IMR-90 (cell line): Measurements from ENCODE around the gene EBF3. TPM values are rescaled to one million over a fixed set of nuclear protein-coding genes. Genes with fewer than 3 reads are reported as not detected.
A peak's percentile ranks its signal among the peaks of the same experiment; 100 is the strongest.

ENCODE experiments used
- ATAC-seq: fragments of 200-7000 bp; cut with Tn5 transposase; 2 replicates; pipeline ENCODE4 v1.9.1; 2020; ENCODE audit warnings: low read depth, mild to moderate bottlenecking, moderate library complexity
- BruUV-seq: library from RNA; stranded (reverse); fragments of 400-500 nt; replicated peaks from 2 replicates; lab custom pipeline; 2021; lab: Mats Ljungman, UMichigan
- CTCF ChIA-PET: fragments of 300-600 bp; formaldehyde crosslinking; extraction: SDS; loops from one replicate; lab custom pipeline; 2021; ENCODE audit warnings: antibody characterized with exemption; lab: Yijun Ruan, JAX
- POLR2A ChIA-PET: fragments of 300-600 bp; sonication (Branson Sonifier 250); formaldehyde crosslinking; loops from one replicate; lab custom pipeline; 2022; ENCODE audit warnings: antibody characterized with exemption; ENCODE audit not compliant: unreplicated experiment; lab: Charles Lee
- DNase-seq: peaks from one replicate; pipeline ENCODE4 v3.0.0; 2013
- H2AFZ ChIP-seq: replicated peaks from 2 replicates; pipeline ENCODE3; 2013; ENCODE audit warnings: low read length, mild to moderate bottlenecking; ENCODE audit not compliant: poor library complexity
- H2AK5ac ChIP-seq: 2 replicates; pipeline ENCODE4 v1.6.1; 2013; ENCODE audit warnings: low read depth, low read length, inconsistent platforms
- H2AK9ac ChIP-seq: replicated peaks from 2 replicates; pipeline ENCODE3; 2013; ENCODE audit warnings: mild to moderate bottlenecking, low read depth, low read length, moderate library complexity; ENCODE audit not compliant: poor library complexity
- H2BK120ac ChIP-seq: 2 replicates; pipeline ENCODE4 v1.6.1; 2013; ENCODE audit warnings: low read depth, low read length, inconsistent platforms
- H2BK15ac ChIP-seq: 3 replicates; pipeline ENCODE4 v1.6.1; 2013; ENCODE audit warnings: low read depth, low read length, inconsistent platforms
- H2BK20ac ChIP-seq: 2 replicates; pipeline ENCODE4 v1.6.1; 2013; ENCODE audit warnings: low read depth, mild to moderate bottlenecking, inconsistent platforms, low read length, moderate library complexity
- H2BK5ac ChIP-seq: 2 replicates; pipeline ENCODE4 v1.6.1; 2013; ENCODE audit warnings: mild to moderate bottlenecking, low read depth, low read length, inconsistent platforms; ENCODE audit not compliant: poor library complexity, severe bottlenecking
- H3K14ac ChIP-seq: replicated peaks from 2 replicates; pipeline ENCODE4 v1.6.1; 2013; ENCODE audit warnings: low read depth, low read length, inconsistent platforms
- H3K18ac ChIP-seq: 2 replicates; pipeline ENCODE4 v1.6.1; 2013; ENCODE audit warnings: low read depth, low read length, control low read depth
- H3K23ac ChIP-seq: 2 replicates; pipeline ENCODE4 v1.6.1; 2013; ENCODE audit warnings: low read depth, low read length, inconsistent platforms
- H3K27ac ChIP-seq: 2 replicates; pipeline ENCODE4 v1.5.1; 2013; ENCODE audit warnings: mild to moderate bottlenecking, control low read depth, low read length; ENCODE audit not compliant: insufficient read depth
- H3K27me3 ChIP-seq: 2 replicates; pipeline ENCODE4 v1.6.1; 2013; ENCODE audit warnings: low read length; ENCODE audit not compliant: control insufficient read depth, insufficient read depth
- H3K36me3 ChIP-seq: 2 replicates; pipeline ENCODE4 v1.6.1; 2013; ENCODE audit warnings: low read length, mixed read lengths; ENCODE audit not compliant: control insufficient read depth, insufficient read depth
- H3K4ac ChIP-seq: 2 replicates; pipeline ENCODE4 v1.6.1; 2013; ENCODE audit warnings: low read depth, low read length, inconsistent platforms
- H3K4me1 ChIP-seq: 2 replicates; pipeline ENCODE4 v1.6.1; 2013; ENCODE audit warnings: low read length, mixed read lengths; ENCODE audit not compliant: control insufficient read depth, insufficient read depth
- H3K4me2 ChIP-seq: 2 replicates; pipeline ENCODE4 v1.6.1; 2013; ENCODE audit warnings: low read depth, mild to moderate bottlenecking, control low read depth, low read length, moderate library complexity
- H3K4me3 ChIP-seq: 2 replicates; pipeline ENCODE4 v1.5.1; 2013; ENCODE audit warnings: low read depth, mild to moderate bottlenecking, control low read depth, low read length, moderate library complexity; ENCODE audit not compliant: insufficient read depth
- H3K56ac ChIP-seq: 2 replicates; pipeline ENCODE4 v1.6.1; 2013; ENCODE audit warnings: low read length, inconsistent platforms; ENCODE audit not compliant: insufficient read depth; ENCODE audit errors: extremely low read depth
- H3K79me1 ChIP-seq, 2 experiments: 2 replicates each; pipeline ENCODE4 v1.6.1; 2013; ENCODE audit warnings: low read length in 2 of 2, inconsistent platforms in 1 of 2, low read depth in 1 of 2
- H3K9ac ChIP-seq: 2 replicates; pipeline ENCODE4 v1.6.1; 2013; ENCODE audit warnings: low read depth, low read length, control low read depth
- H3K9me1 ChIP-seq: 2 replicates; pipeline ENCODE4 v1.6.1; 2013; ENCODE audit warnings: low read length, inconsistent platforms; ENCODE audit not compliant: insufficient read depth
- H3K9me3 ChIP-seq: 2 replicates; pipeline ENCODE4 v1.6.1; 2013; ENCODE audit warnings: low read length; ENCODE audit not compliant: control insufficient read depth, insufficient read depth
- H4K20me1 ChIP-seq: 2 replicates; pipeline ENCODE4 v1.6.1; 2013; ENCODE audit warnings: low read length, inconsistent platforms; ENCODE audit not compliant: insufficient read depth
- H4K5ac ChIP-seq: 2 replicates; pipeline ENCODE4 v1.6.1; 2013; ENCODE audit warnings: mild to moderate bottlenecking, low read depth, low read length, control low read depth
- H4K8ac ChIP-seq, 2 experiments: 2 replicates each; pipeline ENCODE4 v1.6.1; 2013; ENCODE audit warnings: low read depth in 2 of 2, low read length in 2 of 2, control low read depth in 1 of 2, inconsistent platforms in 1 of 2
- H4K91ac ChIP-seq: 2 replicates; pipeline ENCODE4 v1.6.1; 2013; ENCODE audit warnings: low read depth, low read length, inconsistent platforms; ENCODE audit not compliant: insufficient read depth
- BHLHE40 ChIP-seq: fragments of 150-350 bp; IDR thresholded peaks from 2 replicates; pipeline ENCODE4 v1.6.1; 2016; ENCODE audit warnings: mild to moderate bottlenecking, low read depth, low read length
- CEBPB ChIP-seq: IDR thresholded peaks from 2 replicates; pipeline ENCODE4 v1.6.1; 2012; ENCODE audit warnings: low read depth, low read length, improper control_type of control experiment
- CHD1 ChIP-seq: IDR thresholded peaks from 2 replicates; pipeline ENCODE4 v1.6.1; 2012; ENCODE audit warnings: low read depth, low read length, improper control_type of control experiment
- FOS ChIP-seq: fragments of 150-350 bp; IDR thresholded peaks from 2 replicates; pipeline ENCODE4 v1.6.1; 2016; ENCODE audit warnings: low read depth, low read length
- MAFK ChIP-seq: IDR thresholded peaks from 2 replicates; pipeline ENCODE4 v1.6.1; 2012; ENCODE audit warnings: low read depth, low read length, improper control_type of control experiment
- MAZ ChIP-seq: IDR thresholded peaks from 2 replicates; pipeline ENCODE4 v1.6.1; 2012; ENCODE audit warnings: low read depth, mild to moderate bottlenecking, low read length, improper control_type of control experiment, moderate library complexity, borderline replicate concordance
- MXI1 ChIP-seq: IDR thresholded peaks from 2 replicates; pipeline ENCODE4 v1.6.1; 2012; ENCODE audit warnings: low read depth, mild to moderate bottlenecking, low read length, moderate library complexity, borderline replicate concordance
- NFE2L2 ChIP-seq: fragments of 150-350 bp; IDR thresholded peaks from 2 replicates; pipeline ENCODE4 v1.6.1; 2016; ENCODE audit warnings: low read depth, mild to moderate bottlenecking, low read length
- POLR2A ChIP-seq: IDR thresholded peaks from 2 replicates; pipeline ENCODE4 v1.6.1; 2012; ENCODE audit warnings: mild to moderate bottlenecking, low read depth, low read length
- RAD21 ChIP-seq: IDR thresholded peaks from 2 replicates; pipeline ENCODE4 v1.6.1; 2012; ENCODE audit warnings: low read length, improper control_type of control experiment
- RCOR1 ChIP-seq: IDR thresholded peaks from 2 replicates; pipeline ENCODE4 v1.6.1; 2012; ENCODE audit warnings: mild to moderate bottlenecking, low read length, improper control_type of control experiment; ENCODE audit not compliant: insufficient replicate concordance
- RFX5 ChIP-seq: IDR thresholded peaks from 2 replicates; pipeline ENCODE4 v1.8.0; 2012; ENCODE audit warnings: low read depth, mild to moderate bottlenecking, low read length, moderate library complexity
- SMC3 ChIP-seq: fragments of 150-350 bp; IDR thresholded peaks from 2 replicates; pipeline ENCODE4 v1.6.1; 2016; ENCODE audit warnings: low read depth, mild to moderate bottlenecking, antibody characterized with exemption, low read length, moderate library complexity
- USF2 ChIP-seq: fragments of 150-350 bp; IDR thresholded peaks from 2 replicates; pipeline ENCODE4 v1.6.1; 2017; ENCODE audit warnings: mild to moderate bottlenecking, antibody characterized with exemption, low read length, low read depth
- WGBS, 2 experiments: methylation state at CpG; one replicate each; pipeline versions ENCODE4 v1.1.5 to v1.1.7; 2013; ENCODE audit warnings: missing lambda C conversion rate in 2 of 2; ENCODE audit not compliant: insufficient read length in 1 of 2; ENCODE audit errors: extremely low coverage in 2 of 2; 5-methylcytosine and 5-hydroxymethylcytosine counted together
- dilution Hi-C: fragments of 300-500 bp; cut with HindIII; formaldehyde crosslinking; loops from one replicate; pipeline ENCODE4 v1.14.3; 2018; ENCODE audit warnings: low sequenced_read_pairs; ENCODE audit not compliant: unreplicated experiment
- in situ Hi-C: fragments of 300-500 bp; cut with MboI; formaldehyde crosslinking; loops from 3 replicates; pipeline ENCODE4 v1.14.3; 2019; ENCODE audit warnings: low sequenced_read_pairs, inconsistent platforms, mixed read lengths
- intact Hi-C: fragments of 100-400 bp; cut with micrococcal nuclease; formaldehyde crosslinking; loops from 2 replicates; pipeline ENCODE4 v1.10.0; 2022
- polyA plus RNA-seq, 3 experiments: library from polyadenylated mRNA; depleted of rRNA; stranded (reverse); fragments of >200 nt; gene quantifications; 2 replicates each; pipeline ENCODE4 v1.2.3, GENCODE V29; 2012; ENCODE audit warnings: low replicate concordance in 1 of 3
- total RNA-seq: library from RNA; depleted of rRNA; stranded (reverse); fragments of >200 nt; gene quantifications from 2 replicates; pipeline ENCODE4 v1.2.3, GENCODE V29; 2012
- TF ChIP-seq, protein P1 (sequence below): fragments of 150-350 bp; IDR thresholded peaks from 2 replicates; pipeline ENCODE4 v1.6.1; 2016; ENCODE audit warnings: low read depth, mild to moderate bottlenecking, low read length, moderate library complexity, borderline replicate concordance
- TF ChIP-seq, protein P2 (sequence below): conservative IDR thresholded peaks from 2 replicates; pipeline ENCODE4 v1.5.1; 2012; ENCODE audit warnings: mild to moderate bottlenecking, low read depth, low read length, improper control_type of control experiment

Gene EBF3
- total and polyA plus RNA-seq, 2 of the 4 experiments (the other 2 are of a cell fraction), result 0.36 to 0.70 TPM

DNA sequence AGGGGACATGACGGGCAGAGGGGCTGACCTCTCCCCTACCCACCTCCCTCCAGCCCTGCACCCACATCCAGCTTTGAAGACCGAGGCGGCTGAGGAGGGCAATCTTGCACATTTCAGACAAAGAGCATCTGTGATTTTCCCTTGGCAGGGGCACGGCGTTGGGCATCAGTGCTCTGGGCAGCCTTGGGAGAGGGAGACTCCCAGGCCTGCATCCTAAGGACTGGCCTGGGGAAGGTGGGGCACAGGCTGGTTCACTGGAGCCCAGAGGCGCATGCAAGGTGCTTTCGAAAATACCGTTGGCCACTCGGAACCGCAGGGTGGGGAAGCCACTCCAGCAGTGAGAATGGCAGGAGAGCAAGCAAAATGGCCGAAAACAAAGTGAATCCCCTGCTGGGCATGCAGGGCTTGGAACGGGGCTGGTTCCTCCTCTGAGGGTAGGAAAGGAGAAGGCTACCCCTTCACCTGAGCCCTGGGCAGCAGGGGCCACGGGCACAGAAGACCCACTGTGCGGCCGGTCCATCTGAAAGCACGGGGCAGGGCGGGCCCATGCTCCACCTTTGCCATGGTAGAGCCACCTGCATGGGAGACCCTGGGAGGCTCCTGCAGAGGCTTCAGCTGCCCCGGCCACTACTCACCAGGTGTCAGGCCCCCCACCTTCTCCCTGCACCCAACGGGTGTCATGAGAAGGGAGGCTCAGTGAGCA lies 49.8 kb downstream of the EBF3 start:
- Histone ChIP-seq H2AK9ac (peak overlapping the region; percentile 26), H2AK5ac (no peak overlapping the region), H2BK15ac (no peak overlapping the region), H3K4me2 (no peak overlapping the region), H4K91ac (no peak overlapping the region), H3K14ac (no peak overlapping the region), H3K4ac (no peak overlapping the region), H3K27me3 (no peaks in the 10 kb centered on the region), H3K9me3 (peaks cover 6% of the 10 kb centered on the region; the same call in 1 of the 2 replicates), H4K20me1 (no peaks in the 10 kb centered on the region), H3K4me3 (no peak overlapping the region), H3K27ac (no peak overlapping the region), H3K56ac (no peak overlapping the region), H2BK5ac (no peak overlapping the region), H4K8ac (no peak overlapping the region), H3K36me3 (no peaks in the 10 kb centered on the region), H3K23ac (no peak overlapping the region), H3K9ac (no peak overlapping the region), H3K9me1 (no peaks in the 10 kb centered on the region), H3K18ac (no peak overlapping the region), H2BK20ac (no peak overlapping the region), H4K5ac (no peak overlapping the region), H3K4me1 (no peaks in the 10 kb centered on the region), H2AFZ (no peak overlapping the region), H3K79me1 (no peaks in the 10 kb centered on the region), H2BK120ac (no peak overlapping the region)
- POLR2A ChIA-PET, result no interaction called here
- CTCF ChIA-PET, result no interaction called here
- in situ Hi-C loops (no loop called here), intact Hi-C loops (no loop called here), dilution Hi-C loops (no loop called here)
- WGBS, 2 experiments, result 90% methylated on average over 4 of the region's 19 CpGs; no CpG with 5 or more reads in 1 of the 2 experiments
- no TSS peak for BruUV-seq
- no peak for DNase-seq
- TF ChIP-seq SMC3 (no peak), POLR2A (no peak), MAZ (no peak), CEBPB (no peak), MXI1 (no peak), NFE2L2 (no peak), RCOR1 (no peak), USF2 (no peak), RFX5 (no peak), RAD21 (no peak), FOS (no peak), BHLHE40 (no peak), MAFK (no peak), CHD1 (no peak)
- TF ChIP-seq, protein P1, sequence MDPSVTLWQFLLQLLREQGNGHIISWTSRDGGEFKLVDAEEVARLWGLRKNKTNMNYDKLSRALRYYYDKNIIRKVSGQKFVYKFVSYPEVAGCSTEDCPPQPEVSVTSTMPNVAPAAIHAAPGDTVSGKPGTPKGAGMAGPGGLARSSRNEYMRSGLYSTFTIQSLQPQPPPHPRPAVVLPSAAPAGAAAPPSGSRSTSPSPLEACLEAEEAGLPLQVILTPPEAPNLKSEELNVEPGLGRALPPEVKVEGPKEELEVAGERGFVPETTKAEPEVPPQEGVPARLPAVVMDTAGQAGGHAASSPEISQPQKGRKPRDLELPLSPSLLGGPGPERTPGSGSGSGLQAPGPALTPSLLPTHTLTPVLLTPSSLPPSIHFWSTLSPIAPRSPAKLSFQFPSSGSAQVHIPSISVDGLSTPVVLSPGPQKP, result no peak
- TF ChIP-seq, protein P2, sequence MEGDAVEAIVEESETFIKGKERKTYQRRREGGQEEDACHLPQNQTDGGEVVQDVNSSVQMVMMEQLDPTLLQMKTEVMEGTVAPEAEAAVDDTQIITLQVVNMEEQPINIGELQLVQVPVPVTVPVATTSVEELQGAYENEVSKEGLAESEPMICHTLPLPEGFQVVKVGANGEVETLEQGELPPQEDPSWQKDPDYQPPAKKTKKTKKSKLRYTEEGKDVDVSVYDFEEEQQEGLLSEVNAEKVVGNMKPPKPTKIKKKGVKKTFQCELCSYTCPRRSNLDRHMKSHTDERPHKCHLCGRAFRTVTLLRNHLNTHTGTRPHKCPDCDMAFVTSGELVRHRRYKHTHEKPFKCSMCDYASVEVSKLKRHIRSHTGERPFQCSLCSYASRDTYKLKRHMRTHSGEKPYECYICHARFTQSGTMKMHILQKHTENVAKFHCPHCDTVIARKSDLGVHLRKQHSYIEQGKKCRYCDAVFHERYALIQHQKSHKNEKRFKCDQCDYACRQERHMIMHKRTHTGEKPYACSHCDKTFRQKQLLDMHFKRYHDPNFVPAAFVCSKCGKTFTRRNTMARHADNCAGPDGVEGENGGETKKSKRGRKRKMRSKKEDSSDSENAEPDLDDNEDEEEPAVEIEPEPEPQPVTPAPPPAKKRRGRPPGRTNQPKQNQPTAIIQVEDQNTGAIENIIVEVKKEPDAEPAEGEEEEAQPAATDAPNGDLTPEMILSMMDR, result no peak
- no peak for ATAC-seq
